Medulla oblongata (tissue), 1 donor: ENCODE measurements around the gene CCNQ.
A peak's percentile ranks its signal among the peaks of the same experiment; 100 is the strongest.

Source experiments
- DNase-seq: peaks from one replicate; pipeline ENCODE4 v3.0.0-alpha.2; 2015; ENCODE audit errors: extremely low spot score

Gene CCNQ

DNA sequence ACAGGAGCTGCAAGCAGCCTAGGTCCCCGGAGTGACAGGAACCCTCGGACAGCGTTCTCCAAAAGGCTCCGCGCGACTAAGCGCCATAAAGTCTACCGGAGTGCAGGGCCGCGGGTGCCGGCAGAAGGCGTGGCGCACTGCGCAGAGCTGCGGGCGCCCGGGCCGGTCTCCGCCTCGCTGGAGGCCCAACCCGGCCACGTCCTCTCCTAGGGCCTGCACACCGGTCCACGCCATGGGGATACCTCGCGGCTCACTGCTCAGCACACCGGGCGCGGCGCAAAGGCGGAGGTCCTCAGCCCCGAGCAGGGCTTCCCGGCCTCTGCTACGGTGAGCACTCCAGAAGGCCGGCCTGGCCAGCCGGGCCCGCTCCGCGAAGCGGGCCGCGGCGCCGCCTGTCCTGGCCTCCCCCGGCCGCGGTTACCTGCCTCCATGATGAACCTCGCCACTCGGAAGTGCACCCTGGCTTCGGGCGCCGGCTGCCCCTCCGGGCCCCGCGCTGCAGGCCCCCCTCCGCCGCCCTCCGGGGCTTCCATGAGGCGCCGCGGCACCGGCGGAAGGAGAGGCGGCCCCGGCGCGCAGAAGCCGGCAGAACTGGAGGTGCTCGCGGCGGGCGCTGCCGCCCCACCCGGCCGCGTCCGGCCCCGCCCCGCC, at the start of gene CCNQ:
TSS of gene CCNQ (minus strand) at position 599 of the 651 bp plus-strand sequence. CDS start at position 533, 66 bp downstream.
- DNase-seq = no peak

- no peak for DNase-seq
Measured at GRCh38 chrX:153647461-153648357, 48.8 kb upstream of the CCNQ start.

- DNase-seq = no peak
Measured at GRCh38 chrX:153646620-153647373, 47.9 kb upstream of the CCNQ start, which contains the start of gene DUSP9. TSS of gene DUSP9 (plus strand) at chrX:153647203. CDS start at chrX:153647954, 751 bp downstream.

DNA sequence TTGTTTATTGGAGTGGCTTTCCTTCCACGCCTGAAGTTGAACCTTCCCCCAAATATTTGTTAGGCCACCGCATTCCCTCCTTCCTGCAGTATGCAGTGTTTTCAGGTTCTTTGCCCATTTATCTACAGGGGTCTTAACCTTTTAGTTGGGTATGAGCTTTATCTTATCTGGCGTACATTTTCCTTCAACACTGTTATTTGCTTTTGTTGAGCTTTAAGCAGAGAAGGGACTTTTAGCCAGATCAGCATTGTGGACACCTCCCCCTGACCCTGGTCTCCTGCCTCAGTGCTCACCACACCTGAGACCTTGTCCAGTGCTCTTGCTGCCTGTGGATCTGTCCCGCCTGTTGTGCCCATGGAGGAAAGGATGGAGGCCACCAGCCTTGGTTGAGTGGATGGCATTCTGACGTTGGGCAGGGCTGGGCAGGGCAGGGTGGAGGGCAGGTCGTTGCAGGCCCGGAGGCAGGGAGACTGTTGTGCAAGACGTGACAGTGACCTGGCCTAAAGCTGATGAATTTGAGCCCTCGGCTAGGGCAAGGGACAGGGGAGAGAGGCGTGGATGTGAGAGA, 47.1 kb upstream of the CCNQ start:
- DNase-seq = no peak

DNA sequence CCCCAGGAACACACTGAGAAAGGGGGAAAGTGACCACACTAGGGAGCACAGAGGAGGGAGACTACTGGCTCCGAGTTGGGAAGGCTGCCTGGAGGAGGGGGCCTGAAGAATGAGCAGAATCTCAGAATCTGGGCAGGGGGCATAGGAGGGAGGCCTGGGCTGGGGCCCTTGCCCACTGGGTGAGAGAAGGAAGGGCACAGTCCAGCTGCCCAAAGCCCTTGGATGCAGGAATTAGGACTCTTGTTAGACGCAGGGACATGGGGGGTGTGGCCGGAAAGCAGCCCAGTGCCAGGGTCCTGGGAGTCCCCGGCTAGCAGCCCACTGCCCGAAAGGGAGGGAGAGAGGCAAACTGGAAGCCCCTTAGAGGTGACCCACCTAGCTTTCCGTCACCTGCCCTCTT, 46.2 kb upstream of the CCNQ start:
- DNase-seq = no peak

DNA sequence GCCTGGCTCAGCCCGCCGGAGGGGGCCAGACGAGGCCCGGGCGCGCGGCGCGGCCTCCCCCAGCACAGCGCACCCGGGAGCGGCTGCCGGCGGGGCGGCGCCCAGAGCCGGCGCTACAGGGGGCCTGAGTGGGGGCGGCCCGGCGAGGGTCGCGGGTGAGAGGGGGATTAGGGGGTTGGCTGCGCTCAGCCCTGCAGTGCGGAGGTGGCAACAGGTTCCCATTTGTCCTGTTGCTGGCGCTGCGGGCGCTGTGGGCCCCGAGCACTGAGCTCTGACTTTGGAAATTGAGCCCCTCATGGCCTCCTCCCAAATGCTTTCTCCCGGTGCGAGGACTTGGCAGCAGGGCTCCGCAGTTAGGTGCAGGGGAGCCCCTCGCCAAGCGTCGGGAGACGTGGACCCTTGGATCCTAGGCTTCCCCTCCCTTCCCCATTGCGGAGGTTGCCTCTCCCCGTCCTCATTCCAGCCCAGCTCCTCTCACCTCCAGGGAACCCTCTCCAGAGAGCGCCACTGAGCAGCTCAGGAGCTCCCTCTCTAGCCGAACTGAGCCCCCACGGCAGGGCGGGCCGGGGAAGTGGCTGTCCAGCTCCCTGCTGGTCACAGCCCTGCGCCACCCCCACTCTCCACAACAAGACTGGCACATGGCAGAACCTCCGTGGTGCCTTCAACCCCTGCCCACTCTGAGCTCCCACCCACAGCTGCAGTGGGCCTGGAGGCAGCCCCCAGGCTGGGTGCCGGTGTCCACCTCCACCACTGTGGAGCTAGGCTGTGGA, 45.6 kb upstream of the CCNQ start:
- no peak for DNase-seq

DNA sequence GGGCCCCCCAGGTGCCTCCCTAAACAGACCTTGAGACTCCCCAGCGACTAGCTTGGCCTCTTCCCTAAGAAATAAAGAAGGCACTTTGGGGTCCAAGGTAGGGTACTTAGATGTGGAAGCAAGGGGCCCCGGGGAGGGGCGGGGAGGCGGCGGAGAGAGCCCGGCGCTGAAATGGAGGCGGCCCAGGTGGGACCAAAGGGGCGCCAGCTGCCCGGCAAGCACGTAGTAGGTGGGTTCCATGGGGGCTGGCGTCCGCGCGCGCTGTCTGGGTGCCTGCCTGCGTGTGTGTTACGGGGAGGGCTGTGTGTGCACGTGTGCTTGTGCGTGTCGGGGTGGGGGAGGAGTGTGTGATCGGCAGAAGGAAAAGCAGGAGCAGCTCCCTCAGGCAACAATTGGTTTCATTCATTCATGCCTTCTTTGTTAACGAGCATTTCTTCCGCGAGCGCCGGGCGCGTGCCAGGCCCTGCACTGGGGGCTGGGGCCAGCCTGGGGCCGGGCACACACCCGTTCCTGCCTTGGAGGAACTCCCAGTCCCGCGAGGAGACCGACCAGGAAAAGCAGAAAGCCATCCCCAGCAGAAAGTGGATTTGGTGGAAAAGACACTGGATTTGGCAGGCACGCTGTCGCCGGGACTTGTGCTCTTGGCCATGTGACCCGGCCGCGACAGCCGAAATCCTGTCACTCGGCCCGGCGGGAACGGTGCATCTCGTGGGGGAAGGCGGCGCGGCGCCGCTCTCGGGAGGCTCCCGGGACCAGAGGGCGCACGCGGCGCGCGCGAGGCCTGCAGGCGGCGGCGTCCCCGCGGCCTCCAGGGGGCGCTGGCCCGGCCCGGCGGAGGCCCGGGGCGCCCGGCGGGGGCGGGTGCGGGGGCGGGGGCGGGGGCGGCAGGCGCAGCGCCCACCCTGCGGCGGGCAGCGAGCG, 44.8 kb upstream of the CCNQ start:
- peak; percentile 14 for DNase-seq

- no peak for DNase-seq
Measured at GRCh38 chrX:153642655-153643430, 43.9 kb upstream of the CCNQ start.

GRCh38 chrX:153642051-153642654, 43.2 kb upstream of the CCNQ start:
- DNase-seq = no peak

DNA sequence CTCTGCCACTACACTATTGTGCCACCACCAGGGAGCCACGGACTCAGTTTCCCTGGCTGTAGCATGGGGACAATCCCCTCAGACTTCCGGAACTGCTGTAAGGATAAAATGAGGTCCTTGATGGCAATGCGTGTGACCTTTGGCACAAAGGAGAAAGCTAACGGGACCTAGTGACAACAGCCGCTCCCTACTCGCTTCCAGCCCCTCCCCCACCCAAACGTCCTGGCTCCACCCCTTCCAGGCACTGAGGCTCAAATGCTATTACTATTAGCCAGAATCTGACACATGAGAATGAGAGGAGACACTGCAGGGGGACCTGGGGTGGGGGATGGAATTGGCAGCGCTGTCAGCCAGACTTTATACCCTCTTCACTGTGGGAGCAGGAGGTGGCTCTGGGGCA, 42.7 kb upstream of the CCNQ start:
- DNase-seq = no peak

GRCh38 chrX:153640736-153641575, 42.0 kb upstream of the CCNQ start:
- no peak for DNase-seq

DNA sequence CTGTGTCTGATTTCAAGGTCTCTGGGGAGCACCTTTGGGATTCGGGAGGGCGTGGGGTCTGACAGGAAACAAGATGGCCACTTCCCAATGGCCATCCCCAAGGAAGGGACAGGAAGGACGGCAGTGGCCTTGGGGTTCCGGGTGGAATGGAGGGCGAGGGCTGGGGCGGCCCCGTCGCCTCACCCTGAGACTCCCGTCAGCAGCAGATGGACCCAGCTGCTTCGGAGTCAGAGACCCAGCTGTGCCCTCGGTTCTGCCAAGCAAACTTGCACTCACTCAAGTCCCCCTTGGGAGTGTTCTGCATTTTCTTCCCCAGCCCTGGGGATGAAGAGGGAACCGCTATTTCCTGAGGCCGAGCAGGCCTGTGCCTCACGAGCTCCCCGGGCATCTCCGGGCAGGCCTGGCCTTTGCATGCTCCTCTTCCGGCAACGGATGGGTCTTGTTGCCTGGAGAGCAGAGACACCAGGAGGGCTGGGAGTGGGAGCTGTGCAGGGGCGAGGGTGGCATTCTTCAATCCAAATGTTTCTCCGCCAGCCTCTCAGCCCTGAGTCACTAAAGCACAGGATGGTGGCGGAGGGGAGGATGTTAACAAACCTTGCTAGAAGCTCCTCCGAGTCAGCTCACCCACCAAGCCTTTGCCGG, 41.2 kb upstream of the CCNQ start:
- no peak for DNase-seq

DNA sequence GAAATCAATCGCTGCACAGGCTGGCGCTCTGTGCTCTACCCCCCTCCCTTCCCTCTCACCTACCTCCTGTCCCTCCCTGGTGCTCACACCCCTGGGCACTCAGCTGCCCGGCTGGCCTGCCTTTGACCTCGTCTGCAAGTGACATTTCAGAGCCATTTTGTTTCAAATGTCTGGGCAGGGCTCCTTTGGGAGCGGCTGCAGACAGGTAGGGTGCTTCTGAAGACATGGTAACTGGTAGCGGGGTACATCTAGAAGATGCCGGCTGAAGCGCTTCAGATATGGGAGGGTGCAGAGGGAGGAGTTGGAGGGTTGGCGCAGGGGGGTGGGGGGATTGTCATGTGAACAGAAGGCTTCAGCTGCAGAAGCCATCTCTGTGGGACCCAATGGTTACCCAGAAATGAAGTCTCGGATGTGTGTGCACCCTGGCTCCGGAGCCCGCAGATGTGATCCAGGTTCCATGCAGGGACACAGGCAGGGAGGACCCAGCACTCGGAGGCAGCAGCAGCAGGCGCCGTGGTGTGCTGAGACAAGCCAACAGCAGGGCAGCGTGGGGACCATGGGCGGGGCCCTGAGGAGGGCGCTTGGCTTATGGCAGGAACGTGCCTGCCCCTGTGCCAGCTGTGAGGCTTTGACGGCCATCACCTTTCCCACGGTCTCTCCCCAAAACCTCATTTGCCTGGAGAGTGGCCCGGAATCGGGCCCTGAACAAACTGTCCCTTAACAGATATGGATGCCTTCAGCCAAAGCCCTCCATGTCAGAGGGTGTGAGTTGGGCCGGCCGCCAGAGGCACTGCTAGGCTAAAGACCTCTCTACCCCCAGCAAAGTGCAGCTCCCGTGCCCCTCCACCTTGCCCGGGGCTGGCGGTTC, 40.5 kb upstream of the CCNQ start:
- DNase-seq = no peak

- DNase-seq = no peak
Measured at GRCh38 chrX:153638436-153639176, 39.7 kb upstream of the CCNQ start.

GRCh38 chrX:153638041-153638371, 39.1 kb upstream of the CCNQ start:
- DNase-seq = no peak
